ENCODE results near the gene CENPO. TPM values are rescaled to one million over a fixed set of nuclear protein-coding genes. Genes with fewer than 3 reads are reported as not detected.

CENPO gene
- total RNA-seq, 2 experiments from 2014 or later = 53.6 to 59.2 TPM

DNA sequence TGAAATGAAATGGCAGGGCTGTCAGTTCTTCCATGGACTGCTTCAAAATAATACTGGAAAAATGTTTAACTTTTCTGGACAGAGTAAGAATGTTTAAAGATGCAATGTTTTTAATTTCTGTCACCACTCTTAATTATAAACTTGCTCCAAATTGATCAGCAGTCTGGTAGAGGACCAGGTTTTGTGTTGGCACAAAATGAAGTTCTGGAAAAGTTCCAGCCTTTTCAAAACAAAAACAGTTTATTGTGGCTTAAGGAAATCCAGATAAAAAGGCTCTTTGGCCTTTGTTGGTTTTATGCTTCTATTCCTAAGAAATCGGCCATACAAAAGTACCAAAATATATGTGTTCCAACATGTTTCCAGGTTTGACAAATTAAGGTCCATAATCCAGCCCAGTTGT is 48.9 kb upstream of the CENPO start:
- Histone ChIP-seq H3K9me3 (ENCODE audit: low read length) (no peaks in the 10 kb centered on the region), H3K4me1 (ENCODE audit: insufficient read depth, low read length, poor library complexity, severe bottlenecking) (peaks cover 4% of the 10 kb centered on the region), H3K4me3 (ENCODE audit: low read depth, low read length, poor library complexity, severe bottlenecking) (no peak overlapping the region), H4K20me1 (ENCODE audit: insufficient read depth, low read length) (no peaks in the 10 kb centered on the region), H3K9me2 (ENCODE audit: insufficient read depth, low read length) (no peaks in the 10 kb centered on the region), H2AFZ (ENCODE audit: low read length) (no peak overlapping the region), H3K79me2 (ENCODE audit: insufficient read depth, low read depth, low read length) (no peaks in the 10 kb centered on the region), H3K27ac (ENCODE audit: low read depth, low read length, poor library complexity, severe bottlenecking) (no peak overlapping the region), H3K4me2 (ENCODE audit: low read length) (no peak overlapping the region), H3K36me3 (ENCODE audit: insufficient read depth, low read length) (no peaks in the 10 kb centered on the region)
- ChIA-PET CTCF (ENCODE audit: unreplicated experiment) (no interaction called here), POLR2A (interaction anchor here (0.7 kb wide), 1 partner anchor 1604 kb away, joined by 4 read pairs; no protein-coding TSS in a partner anchor)
- BruUV-seq (replicated peaks) = no TSS peak
- DNase-seq (ENCODE audit: low spot score) = no peak
- TF ChIP-seq, protein P1, sequence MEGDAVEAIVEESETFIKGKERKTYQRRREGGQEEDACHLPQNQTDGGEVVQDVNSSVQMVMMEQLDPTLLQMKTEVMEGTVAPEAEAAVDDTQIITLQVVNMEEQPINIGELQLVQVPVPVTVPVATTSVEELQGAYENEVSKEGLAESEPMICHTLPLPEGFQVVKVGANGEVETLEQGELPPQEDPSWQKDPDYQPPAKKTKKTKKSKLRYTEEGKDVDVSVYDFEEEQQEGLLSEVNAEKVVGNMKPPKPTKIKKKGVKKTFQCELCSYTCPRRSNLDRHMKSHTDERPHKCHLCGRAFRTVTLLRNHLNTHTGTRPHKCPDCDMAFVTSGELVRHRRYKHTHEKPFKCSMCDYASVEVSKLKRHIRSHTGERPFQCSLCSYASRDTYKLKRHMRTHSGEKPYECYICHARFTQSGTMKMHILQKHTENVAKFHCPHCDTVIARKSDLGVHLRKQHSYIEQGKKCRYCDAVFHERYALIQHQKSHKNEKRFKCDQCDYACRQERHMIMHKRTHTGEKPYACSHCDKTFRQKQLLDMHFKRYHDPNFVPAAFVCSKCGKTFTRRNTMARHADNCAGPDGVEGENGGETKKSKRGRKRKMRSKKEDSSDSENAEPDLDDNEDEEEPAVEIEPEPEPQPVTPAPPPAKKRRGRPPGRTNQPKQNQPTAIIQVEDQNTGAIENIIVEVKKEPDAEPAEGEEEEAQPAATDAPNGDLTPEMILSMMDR (conservative IDR thresholded peaks at IDR 0.05; ENCODE audit: low read length) = no peak
- no peak for TF ChIP-seq EZH2phosphoT487 (IDR thresholded peaks at IDR 0.05; ENCODE audit: borderline replicate concordance, low read depth, low read length)
- intact Hi-C loops (cut with micrococcal nuclease; ENCODE audit: unreplicated experiment) = no loop called here

DNA sequence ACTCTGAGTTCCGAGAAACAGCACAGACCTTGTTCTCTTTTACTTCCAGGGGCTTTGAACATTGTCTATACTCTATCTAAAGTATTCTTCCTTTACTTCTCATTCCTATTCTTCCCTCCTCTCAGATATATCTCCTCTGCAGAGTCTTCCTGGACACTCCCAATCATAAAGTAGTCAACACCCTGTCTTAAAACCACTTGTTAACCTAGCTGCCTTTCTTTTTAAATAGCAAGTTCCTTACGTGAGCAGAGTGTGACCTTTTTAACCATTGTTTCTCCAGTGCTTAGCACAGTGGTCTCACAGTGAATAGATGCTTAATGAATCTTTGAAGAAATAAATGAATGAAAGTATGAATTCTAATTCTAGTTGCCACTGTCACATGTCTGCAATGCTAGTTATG is 47.4 kb upstream of the CENPO start:
- no peaks in the 10 kb centered on the region for H3K36me3 ChIP-seq (ENCODE audit: insufficient read depth, low read length)
- CTCF ChIA-PET (ENCODE audit: unreplicated experiment) = interaction anchor here (0.6 kb wide), 1 partner anchor 47 kb away, joined by 3 read pairs; the partner anchor contains the start of genes CENPO and PTRHD1
- no peak overlapping the region for H3K27ac ChIP-seq (ENCODE audit: low read depth, low read length, poor library complexity, severe bottlenecking)
- H3K4me1 ChIP-seq (ENCODE audit: insufficient read depth, low read length, poor library complexity, severe bottlenecking) = peaks cover 4% of the 10 kb centered on the region
- no peak overlapping the region for H3K4me2 ChIP-seq (ENCODE audit: low read length)
- DNase-seq (ENCODE audit: low spot score) = no peak
- no peaks in the 10 kb centered on the region for H4K20me1 ChIP-seq (ENCODE audit: insufficient read depth, low read length)
- H3K4me3 ChIP-seq (ENCODE audit: low read depth, low read length, poor library complexity, severe bottlenecking) = no peak overlapping the region
- no peaks in the 10 kb centered on the region for H3K9me2 ChIP-seq (ENCODE audit: insufficient read depth, low read length)
- no peak for TF ChIP-seq EZH2phosphoT487 (IDR thresholded peaks at IDR 0.05; ENCODE audit: borderline replicate concordance, low read depth, low read length)
- TF ChIP-seq, protein P1 (conservative IDR thresholded peaks at IDR 0.05; ENCODE audit: low read length) = no peak
- intact Hi-C loops (cut with micrococcal nuclease; ENCODE audit: unreplicated experiment) = no loop called here
- no peak overlapping the region for H2AFZ ChIP-seq (ENCODE audit: low read length)
- no peaks in the 10 kb centered on the region for H3K79me2 ChIP-seq (ENCODE audit: insufficient read depth, low read depth, low read length)
- no TSS peak for BruUV-seq (replicated peaks)
- H3K9me3 ChIP-seq (ENCODE audit: low read length) = no peaks in the 10 kb centered on the region
- POLR2A ChIA-PET = no interaction called here

DNA sequence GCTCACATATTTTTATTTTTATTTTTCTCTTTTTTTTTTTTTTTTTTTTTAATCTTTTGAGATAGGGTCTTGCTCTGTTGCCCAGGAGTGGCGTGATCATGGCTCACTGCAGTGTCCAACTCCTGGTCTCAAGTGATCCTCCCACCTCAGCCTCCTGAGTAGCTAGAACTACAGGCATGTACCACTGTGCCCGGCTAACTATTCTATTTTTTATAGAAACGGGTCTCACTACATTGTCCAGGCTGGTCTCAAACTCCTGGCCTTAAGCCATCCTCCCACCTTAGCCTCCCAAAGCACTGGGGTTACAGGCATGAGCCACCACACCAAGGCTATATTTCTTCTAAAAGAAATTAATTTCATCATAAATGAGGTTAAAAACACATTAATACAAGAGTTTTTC is 45.9 kb upstream of the CENPO start:
- no peak overlapping the region for H3K27ac ChIP-seq (ENCODE audit: low read depth, low read length, poor library complexity, severe bottlenecking)
- intact Hi-C loops (cut with micrococcal nuclease; ENCODE audit: unreplicated experiment) = no loop called here
- no peak overlapping the region for H3K4me2 ChIP-seq (ENCODE audit: low read length)
- no peak overlapping the region for H2AFZ ChIP-seq (ENCODE audit: low read length)
- no TSS peak for BruUV-seq (replicated peaks)
- no peaks in the 10 kb centered on the region for H4K20me1 ChIP-seq (ENCODE audit: insufficient read depth, low read length)
- peaks cover 4% of the 10 kb centered on the region for H3K4me1 ChIP-seq (ENCODE audit: insufficient read depth, low read length, poor library complexity, severe bottlenecking)
- no peaks in the 10 kb centered on the region for H3K9me3 ChIP-seq (ENCODE audit: low read length)
- POLR2A ChIA-PET = no interaction called here
- H3K79me2 ChIP-seq (ENCODE audit: insufficient read depth, low read depth, low read length) = no peaks in the 10 kb centered on the region
- no peaks in the 10 kb centered on the region for H3K36me3 ChIP-seq (ENCODE audit: insufficient read depth, low read length)
- no peak for TF ChIP-seq EZH2phosphoT487 (IDR thresholded peaks at IDR 0.05; ENCODE audit: borderline replicate concordance, low read depth, low read length)
- TF ChIP-seq, protein P1 (conservative IDR thresholded peaks at IDR 0.05; ENCODE audit: low read length) = no peak
- H3K9me2 ChIP-seq (ENCODE audit: insufficient read depth, low read length) = no peaks in the 10 kb centered on the region
- no peak overlapping the region for H3K4me3 ChIP-seq (ENCODE audit: low read depth, low read length, poor library complexity, severe bottlenecking)
- no peak for DNase-seq (ENCODE audit: low spot score)
- CTCF ChIA-PET (ENCODE audit: unreplicated experiment) = no interaction called here
